GM18870 (cell line): ENCODE data around the gene GTF3C2.

Experiments
- ATAC-seq: cut with Tn5 transposase; IDR thresholded peaks from one replicate; pipeline ENCODE4 v1.9.1; 2021; ENCODE audit warnings: moderate library complexity; ENCODE audit not compliant: unreplicated experiment

Gene GTF3C2

GRCh38 chr2:27298391-27299080, 58.0 kb downstream of the GTF3C2 start:
- ATAC-seq, result no peak

GRCh38 chr2:27297195-27297594, 59.4 kb downstream of the GTF3C2 start:
- ATAC-seq, result no peak

- no peak for ATAC-seq
Observed at GRCh38 chr2:27296481-27296880, 60.1 kb downstream of the GTF3C2 start.

- no peak for ATAC-seq
Observed at GRCh38 chr2:27294928-27295327, 61.6 kb downstream of the GTF3C2 start.

- no peak for ATAC-seq
Observed at GRCh38 chr2:27291865-27292264, 64.7 kb downstream of the GTF3C2 start.

- no peak for ATAC-seq
Observed at GRCh38 chr2:27290549-27290948, 66.0 kb downstream of the GTF3C2 start.

GRCh38 chr2:27288610-27289009, 68.0 kb downstream of the GTF3C2 start:
- ATAC-seq, result no peak

- no peak for ATAC-seq
Observed at GRCh38 chr2:27285481-27285880, 71.1 kb downstream of the GTF3C2 start.

- no peak for ATAC-seq
Observed at GRCh38 chr2:27284996-27285395, 71.6 kb downstream of the GTF3C2 start.

GRCh38 chr2:27282892-27283291, 73.7 kb downstream of the GTF3C2 start:
- no peak for ATAC-seq

GRCh38 chr2:27281855-27282559, 74.6 kb downstream of the GTF3C2 start, which contains the start of gene TRIM54:
TSS of gene TRIM54 (plus strand) at chr2:27282429. CDS start at chr2:27282732, 303 bp downstream.
- no peak for ATAC-seq

- ATAC-seq, result no peak
Observed at GRCh38 chr2:27281442-27281841, 75.1 kb downstream of the GTF3C2 start.

- no peak for ATAC-seq
Observed at GRCh38 chr2:27280826-27281225, 75.7 kb downstream of the GTF3C2 start.

- ATAC-seq, result no peak
Observed at GRCh38 chr2:27278010-27278409, 78.6 kb downstream of the GTF3C2 start.
